Measurements from ENCODE around the gene GALK2.
"Not testable (repeated sequence)": the region's sequence is repeated elsewhere in the genome, so short reads cannot be mapped to it uniquely, and the experiment has no call there.

Gene GALK2

DNA sequence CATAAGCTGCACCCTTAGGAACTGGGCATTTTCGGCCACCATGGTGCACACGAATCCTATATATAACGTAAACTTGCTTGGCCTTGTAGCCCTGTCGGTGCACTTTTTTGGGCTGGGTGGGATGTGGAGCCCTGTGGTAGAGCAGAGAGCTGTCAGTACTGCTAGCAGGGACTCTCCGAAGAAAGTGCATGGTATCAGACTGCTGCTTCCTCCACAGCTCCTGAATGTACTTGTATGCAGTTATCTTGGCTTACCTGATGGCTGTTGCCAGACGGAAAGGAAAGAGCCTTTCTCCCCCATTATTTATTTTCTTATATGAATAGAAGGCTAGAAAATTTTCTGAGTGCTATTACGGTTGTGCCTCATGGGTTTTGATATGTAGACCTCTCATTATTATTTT is 8.4 kb downstream of the GALK2 start:
- ChIA-PET CTCF (interaction anchor here (0.7 kb wide), 1 partner anchor 316 kb away, joined by 5 read pairs; no protein-coding TSS in a partner anchor), POLR2A (ENCODE audit: low non-redundant PET) (no interaction called here)
- DNase-seq (ENCODE audit: low spot score) = no peak
- TF ChIP-seq, protein P1, sequence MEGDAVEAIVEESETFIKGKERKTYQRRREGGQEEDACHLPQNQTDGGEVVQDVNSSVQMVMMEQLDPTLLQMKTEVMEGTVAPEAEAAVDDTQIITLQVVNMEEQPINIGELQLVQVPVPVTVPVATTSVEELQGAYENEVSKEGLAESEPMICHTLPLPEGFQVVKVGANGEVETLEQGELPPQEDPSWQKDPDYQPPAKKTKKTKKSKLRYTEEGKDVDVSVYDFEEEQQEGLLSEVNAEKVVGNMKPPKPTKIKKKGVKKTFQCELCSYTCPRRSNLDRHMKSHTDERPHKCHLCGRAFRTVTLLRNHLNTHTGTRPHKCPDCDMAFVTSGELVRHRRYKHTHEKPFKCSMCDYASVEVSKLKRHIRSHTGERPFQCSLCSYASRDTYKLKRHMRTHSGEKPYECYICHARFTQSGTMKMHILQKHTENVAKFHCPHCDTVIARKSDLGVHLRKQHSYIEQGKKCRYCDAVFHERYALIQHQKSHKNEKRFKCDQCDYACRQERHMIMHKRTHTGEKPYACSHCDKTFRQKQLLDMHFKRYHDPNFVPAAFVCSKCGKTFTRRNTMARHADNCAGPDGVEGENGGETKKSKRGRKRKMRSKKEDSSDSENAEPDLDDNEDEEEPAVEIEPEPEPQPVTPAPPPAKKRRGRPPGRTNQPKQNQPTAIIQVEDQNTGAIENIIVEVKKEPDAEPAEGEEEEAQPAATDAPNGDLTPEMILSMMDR (conservative IDR thresholded peaks at IDR 0.05; ENCODE audit: low read depth) = no peak
- H3K27ac ChIP-seq = no peak overlapping the region

DNA sequence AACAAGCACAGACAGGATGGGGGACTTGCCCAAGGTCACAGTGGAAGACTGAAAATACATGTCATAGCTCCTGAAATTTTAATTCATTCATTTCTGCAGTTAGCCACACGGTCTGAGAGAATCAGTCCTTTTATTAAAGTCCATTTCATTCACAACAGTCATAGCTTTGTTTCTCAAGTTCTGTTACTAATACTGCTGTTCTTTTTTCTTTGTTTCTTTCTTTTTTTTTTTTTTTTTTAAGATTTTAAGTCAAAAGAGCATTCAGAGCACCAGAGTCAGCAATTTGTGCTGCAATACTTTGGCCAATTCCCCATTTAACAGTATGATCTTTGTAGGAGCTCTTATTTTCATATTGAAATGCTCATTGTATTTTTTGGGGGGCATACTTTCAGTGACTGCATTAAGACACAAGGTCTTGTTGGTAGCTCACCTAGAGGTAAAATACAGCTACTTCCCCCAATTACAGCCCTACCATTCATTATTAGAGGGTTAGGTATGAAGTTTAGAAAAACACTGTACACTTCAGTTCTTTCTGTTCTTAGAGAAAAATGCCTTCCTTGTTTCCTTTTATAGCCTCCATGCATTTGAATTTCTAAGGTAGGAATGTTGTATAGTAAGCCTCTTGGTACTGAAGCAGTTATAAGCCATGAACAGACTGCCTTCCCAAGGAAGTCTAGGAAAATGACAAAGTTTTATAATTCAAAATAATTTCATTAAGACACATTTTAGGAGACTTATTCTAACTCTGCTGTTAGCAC is 9.6 kb downstream of the GALK2 start:
- ChIA-PET CTCF (no interaction called here), POLR2A (ENCODE audit: low non-redundant PET) (no interaction called here)
- TF ChIP-seq, protein P1 (conservative IDR thresholded peaks at IDR 0.05; ENCODE audit: low read depth) = no peak
- DNase-seq (ENCODE audit: low spot score) = no peak
- H3K27ac ChIP-seq = no peak overlapping the region

DNA sequence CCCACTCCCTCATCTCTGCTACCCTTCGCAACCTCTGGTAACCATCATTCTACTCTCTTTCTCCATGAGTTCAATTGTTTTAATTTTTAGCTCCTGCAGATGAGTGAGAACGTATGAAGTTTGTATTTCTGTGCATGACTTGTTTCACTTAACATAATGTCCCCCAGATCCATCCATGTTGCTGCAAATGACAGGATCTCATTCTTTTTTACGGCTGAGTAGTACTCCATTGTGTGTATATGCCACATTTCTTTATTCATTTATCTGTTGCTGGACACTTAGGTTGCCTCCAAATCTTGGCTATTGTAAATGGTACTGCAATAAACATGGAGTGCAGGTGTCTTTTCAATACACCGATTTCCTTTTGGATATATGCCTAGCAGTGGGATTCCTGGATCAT is 12.1 kb downstream of the GALK2 start:
- DNase-seq (ENCODE audit: low spot score) = no peak
- ChIA-PET CTCF (interaction anchor here (0.6 kb wide), 1 partner anchor 946 kb away, joined by 3 read pairs; no protein-coding TSS in a partner anchor), POLR2A (ENCODE audit: low non-redundant PET) (no interaction called here)
- TF ChIP-seq, protein P1 (conservative IDR thresholded peaks at IDR 0.05; ENCODE audit: low read depth) = no peak
- no peak overlapping the region for H3K27ac ChIP-seq

DNA sequence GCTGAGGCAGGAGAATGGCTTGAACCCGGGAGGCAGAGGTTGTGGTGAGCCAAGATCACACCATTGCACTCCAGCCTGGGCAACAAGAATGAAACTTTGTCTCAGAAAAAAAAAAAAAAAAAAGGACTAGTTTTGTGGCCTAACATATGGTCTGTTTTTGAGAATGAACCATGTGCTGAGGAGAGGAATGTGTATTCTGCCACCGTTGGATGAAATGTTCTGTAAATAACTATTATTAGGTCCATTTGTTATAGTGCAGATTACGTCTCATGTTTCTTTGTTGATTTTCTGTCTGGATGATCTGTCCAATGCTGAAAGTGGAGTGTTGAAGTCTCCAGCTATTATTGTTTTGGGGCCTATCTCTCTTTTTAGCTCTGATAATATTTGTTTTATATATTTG is 13.7 kb downstream of the GALK2 start:
- DNase-seq (ENCODE audit: low spot score); POLR2A ChIA-PET (ENCODE audit: low non-redundant PET); H3K27ac ChIP-seq: not testable (repeated sequence)
- CTCF ChIA-PET = interaction anchor here (0.6 kb wide), 1 partner anchor 962 kb away, joined by 6 read pairs; no protein-coding TSS in a partner anchor

DNA sequence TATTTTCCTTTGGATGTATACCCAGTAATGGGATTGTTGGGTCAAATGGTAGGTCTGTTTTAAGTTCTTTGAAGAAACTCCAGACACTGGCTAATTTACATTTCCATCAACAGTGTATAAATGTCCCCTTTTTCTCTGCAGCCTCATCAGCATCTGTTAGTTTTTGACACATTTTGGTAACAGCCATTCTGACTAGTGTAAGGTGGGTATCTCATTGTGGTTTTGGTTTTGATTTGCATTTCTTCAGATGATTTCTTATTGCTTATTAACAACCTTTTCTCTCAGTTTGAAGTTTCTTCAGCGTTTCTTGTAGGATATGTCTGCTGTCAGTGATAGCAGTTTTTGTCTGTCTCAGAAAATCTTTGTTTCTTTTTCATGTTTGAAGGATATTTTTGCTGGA is 15.4 kb downstream of the GALK2 start:
- no peak for DNase-seq (ENCODE audit: low spot score)
- H3K27ac ChIP-seq = no peak overlapping the region
- CTCF ChIA-PET = no interaction called here
- TF ChIP-seq, protein P1 (conservative IDR thresholded peaks at IDR 0.05; ENCODE audit: low read depth) = no peak
- POLR2A ChIA-PET (ENCODE audit: low non-redundant PET) = no interaction called here

- CTCF ChIA-PET = no interaction called here
- DNase-seq (ENCODE audit: low spot score) = no peak
- H3K27ac ChIP-seq = no peak overlapping the region
- POLR2A ChIA-PET (ENCODE audit: low non-redundant PET) = no interaction called here
- TF ChIP-seq, protein P1 (conservative IDR thresholded peaks at IDR 0.05; ENCODE audit: low read depth) = no peak
Observed at GRCh38 chr15:49187549-49188245, 17.6 kb downstream of the GALK2 start.

- CTCF ChIA-PET = no interaction called here
Observed at GRCh38 chr15:49188933-49189332, 18.9 kb downstream of the GALK2 start.

More at GRCh38 chr15:49188933-49189332, 18.9 kb downstream of the GALK2 start:
- H3K27ac ChIP-seq = no peak overlapping the region
- no peak for DNase-seq (ENCODE audit: low spot score)
- TF ChIP-seq, protein P1 (conservative IDR thresholded peaks at IDR 0.05; ENCODE audit: low read depth) = no peak
- POLR2A ChIA-PET (ENCODE audit: low non-redundant PET) = no interaction called here

Measured in RWPE1 (cell line).